ENCODE results near the gene FAM217B.
A peak's percentile ranks its signal among the peaks of the same experiment; 100 is the strongest.

FAM217B gene, protein sequence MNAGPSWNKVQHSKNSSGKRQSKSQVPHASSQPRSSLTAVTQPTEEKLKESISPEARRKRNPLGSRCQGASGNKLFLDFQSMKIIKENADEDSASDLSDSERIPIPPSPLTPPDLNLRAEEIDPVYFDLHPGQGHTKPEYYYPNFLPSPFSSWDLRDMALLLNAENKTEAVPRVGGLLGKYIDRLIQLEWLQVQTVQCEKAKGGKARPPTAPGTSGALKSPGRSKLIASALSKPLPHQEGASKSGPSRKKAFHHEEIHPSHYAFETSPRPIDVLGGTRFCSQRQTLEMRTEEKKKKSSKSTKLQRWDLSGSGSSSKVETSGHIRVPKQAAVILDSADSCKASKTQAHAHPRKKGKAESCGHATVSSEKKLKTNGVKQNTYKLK

DNA sequence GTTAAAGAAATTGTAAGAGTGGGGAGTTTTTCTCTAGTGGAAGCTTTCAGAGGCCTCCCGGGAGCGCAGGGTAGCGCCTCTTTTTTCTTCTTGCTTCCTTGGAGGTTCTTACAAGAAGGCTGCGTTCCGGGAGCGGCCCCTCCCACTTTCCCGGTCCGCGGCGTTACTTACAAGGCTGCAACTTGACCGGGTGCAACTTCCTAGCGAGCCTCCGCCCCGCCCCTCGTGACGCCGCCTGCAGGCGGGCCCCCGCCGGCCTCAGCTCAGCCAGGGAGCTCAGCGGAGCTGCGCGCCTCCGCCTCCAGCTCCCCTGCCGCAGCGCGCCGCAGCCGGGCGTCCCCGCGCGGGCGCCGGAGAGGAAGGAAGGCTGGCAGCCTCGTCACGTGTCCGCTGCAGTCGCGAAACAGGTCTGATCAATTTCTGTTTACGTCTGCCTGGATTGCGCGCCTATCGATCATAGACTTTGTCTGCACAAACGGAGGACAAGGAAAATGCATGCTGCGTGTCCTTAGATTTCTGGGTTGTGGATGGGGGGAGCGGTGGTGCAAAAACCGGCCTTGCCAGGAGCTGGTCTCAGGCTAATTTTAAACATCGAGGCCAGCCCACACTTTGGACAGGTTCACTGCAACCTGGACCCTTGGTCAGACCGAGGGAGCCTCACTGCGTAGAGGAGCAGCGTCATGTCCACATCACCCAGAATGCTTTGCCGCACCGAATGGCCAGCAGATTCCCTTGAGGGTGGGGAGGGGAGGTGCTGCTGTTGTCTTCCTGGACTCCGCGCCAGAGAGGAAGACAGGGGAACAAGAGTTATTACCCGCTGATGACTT is at the start of gene FAM217B, which contains the start of gene PPP1R3D:
TSS of gene FAM217B (plus strand) at position 261 of the 827 bp plus-strand sequence. CDS start 3,555 bp downstream, outside the sequence.
TSS of gene PPP1R3D (minus strand) at position 177 of the 827 bp plus-strand sequence. CDS start 374 bp downstream, outside the sequence.
- DNase-seq = peak; percentile 98

DNA sequence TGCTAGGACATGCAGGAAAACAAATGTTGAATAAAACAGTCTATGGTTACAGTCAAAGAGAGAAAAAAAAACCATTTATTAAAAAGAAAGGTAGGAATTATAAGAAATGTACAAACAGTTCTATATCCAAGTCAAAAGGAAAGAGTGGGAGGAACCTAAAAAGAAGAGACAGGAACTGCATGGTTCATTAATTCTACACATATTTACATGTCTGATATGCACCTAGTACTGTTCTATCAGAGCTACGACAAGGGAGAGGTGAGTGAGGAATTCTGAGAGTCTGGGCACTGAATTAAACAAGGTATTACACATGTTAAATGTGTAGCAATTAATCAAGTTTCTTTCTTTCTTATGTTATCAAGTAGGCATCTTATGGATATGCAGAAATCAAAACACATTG is 48.6 kb upstream of the FAM217B start:
- DNase-seq = no peak

DNA sequence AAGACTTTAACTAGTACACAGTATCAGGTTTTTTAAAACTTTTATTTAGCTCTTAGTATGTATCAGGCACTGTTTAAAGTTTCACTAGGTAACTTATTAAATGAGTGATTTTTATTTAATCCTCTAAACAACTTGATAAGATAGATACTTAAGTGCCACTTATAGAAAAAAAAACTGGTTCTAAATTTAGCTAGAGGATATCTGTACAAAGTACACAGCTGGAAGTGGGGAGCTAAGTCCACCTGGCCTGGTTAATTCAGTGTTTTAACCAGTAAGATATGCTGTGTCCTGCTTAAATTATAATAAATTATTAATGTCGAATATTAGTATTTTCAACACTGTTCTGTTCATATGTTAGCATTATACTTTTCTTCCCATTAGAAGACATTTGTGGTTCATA is 44.3 kb upstream of the FAM217B start:
- DNase-seq = no peak

DNA sequence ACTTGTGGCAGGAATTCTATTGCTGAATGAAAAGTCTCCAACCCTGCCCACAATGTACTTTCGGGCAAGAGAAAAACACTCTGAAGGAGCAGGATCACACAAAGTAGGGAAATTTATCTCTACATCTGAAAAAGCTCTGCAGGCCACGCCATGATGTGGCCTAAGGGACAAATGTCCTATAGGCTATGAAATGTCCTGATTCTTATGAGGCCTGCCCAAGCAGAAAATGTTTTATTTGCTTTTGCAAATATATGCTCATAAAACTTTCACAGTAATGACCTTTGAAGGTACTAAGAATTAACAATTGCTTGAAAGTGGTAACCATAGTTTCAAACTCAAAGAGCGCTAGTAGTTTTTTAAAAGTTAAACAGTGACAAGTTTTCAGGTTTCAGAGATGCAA is 37.7 kb upstream of the FAM217B start:
- no peak for DNase-seq

DNA sequence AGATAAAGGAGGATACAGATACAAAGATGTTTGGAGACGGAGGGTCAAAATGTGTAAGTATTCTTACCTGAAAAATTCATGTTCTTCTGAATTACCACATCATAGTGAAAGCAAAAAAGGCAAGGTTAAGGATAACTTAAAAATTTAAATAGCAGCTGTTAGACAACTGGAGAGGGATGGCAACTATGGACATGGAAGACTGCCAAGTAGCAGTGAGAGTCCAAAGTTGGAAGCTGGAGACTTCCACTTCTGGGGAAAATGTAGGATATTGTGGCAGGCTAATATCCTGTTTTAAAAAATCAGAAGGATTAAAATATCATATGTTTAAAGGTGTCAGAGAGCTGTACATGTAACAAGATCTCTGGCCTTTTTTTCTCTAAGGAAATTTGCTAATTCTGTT is 36.6 kb upstream of the FAM217B start:
- no peak for DNase-seq

- DNase-seq = no peak
These were observed 31.3 kb upstream of the FAM217B start for GRCh38 chr20:59908855-59909254.

DNA sequence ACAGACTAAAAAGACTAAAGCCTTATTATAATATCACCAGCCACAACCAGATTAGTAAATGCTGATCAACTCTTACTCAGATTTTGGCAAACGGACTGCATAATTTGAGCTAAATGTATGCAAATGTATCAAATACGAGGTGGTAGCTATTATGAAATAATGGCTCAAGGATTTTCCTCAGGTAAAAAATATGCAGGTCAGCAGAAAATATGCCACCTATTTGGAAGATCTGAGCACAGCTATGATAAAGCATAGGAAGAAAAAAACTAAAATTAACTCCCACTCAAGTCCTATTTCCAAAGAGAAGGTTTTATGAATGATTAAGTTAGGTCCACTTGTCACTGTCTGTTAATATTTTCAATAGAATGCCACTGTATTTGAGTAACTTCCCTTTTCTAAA is 29.1 kb upstream of the FAM217B start:
- DNase-seq = no peak

DNA sequence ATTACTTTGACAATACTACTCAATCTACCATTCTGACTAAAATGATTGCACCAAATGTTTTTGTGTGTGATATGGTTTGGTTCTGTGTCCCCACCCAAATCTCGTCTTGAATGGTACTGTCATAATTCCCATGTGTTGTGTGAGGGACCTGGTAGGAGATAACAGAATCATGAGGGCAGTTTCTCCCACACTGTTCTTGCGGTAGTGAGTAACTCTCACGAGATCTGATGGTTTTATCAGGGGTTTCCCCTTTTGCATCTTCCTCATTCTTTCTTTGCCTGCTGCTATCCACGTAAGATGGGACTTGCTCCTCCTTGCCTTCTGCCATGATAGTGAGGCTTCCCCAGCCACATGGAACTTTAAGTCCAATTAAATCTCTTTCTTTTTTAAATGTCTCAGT is 27.6 kb upstream of the FAM217B start:
- no peak for DNase-seq

- DNase-seq = no peak
These were observed 19.2 kb upstream of the FAM217B start for GRCh38 chr20:59920944-59921343.

DNA sequence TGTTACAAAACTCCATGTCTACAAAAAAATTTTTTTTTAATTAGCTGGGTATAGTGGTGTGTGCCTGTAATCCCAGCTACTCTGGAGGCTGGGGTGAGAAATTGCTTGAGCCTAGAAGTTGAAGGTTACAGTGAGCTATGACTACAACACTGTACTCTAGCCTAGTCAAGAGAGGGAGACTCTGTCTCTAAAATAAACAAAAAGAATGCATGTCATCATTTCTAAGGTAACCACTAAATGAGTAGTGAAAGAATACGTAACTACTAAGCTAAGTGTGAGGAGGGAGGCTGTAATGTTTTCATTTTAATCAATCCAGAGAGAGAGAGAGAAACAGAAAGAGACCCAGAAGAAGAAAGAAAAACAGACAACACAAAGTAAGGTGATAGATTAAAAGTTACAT is 16.7 kb upstream of the FAM217B start:
- no peak for DNase-seq

- DNase-seq = no peak
These were observed 14.8 kb upstream of the FAM217B start for GRCh38 chr20:59925359-59925758.

DNA sequence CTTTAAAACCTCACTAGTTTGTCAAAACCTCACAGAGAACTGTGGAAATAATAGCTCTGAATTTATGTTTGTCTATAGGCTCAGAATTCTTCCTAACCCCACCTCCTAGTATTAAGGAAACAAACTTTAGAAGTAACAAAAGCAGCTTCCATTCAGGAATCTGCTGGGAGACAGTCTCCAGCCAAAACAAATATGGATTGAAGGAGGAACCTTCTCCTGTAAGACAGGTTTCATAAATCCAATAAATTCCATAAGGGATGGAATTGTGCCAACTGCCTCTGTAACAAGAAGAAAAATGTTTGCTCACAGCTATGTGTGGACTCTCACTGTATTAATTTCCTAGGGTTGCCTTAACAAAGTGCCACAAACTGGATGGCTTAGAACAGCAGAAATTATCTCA is 14.3 kb upstream of the FAM217B start:
- DNase-seq = no peak

- DNase-seq = no peak
These were observed 8.5 kb upstream of the FAM217B start for GRCh38 chr20:59931511-59932312.

DNA sequence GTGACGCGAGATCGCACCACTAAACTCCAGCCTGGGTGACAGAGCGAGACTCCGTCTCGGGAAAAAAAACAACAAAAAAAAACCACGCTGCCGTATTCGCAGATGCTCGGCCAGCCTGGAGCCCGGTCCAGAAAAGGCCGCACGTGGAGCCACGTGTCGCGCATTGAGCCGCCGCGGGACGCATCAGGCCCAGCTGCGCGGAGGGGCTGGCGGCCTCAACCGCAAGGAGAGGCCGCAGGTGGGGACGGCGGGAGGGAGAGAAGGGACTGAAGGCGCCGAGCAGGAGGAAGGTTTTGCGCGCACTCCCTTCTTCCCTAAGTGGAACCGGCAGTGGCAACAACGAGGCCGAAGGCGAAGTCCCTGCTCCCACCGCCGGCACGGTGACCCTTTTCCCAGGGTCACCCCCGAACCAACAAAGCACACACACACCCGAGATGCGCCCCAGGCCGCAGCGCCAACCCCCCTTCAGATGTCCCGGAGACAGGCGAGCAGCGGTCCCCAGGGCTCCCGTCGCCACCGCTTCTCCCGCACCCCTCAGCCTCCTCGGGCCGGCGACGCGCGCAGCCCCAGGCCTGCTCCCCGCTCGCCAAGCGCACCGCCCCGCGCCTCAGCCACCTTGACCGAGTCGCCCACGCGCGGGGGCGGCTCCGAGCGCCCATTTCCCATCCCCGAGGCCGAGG is 7.4 kb upstream of the FAM217B start:
- no peak for DNase-seq

DNA sequence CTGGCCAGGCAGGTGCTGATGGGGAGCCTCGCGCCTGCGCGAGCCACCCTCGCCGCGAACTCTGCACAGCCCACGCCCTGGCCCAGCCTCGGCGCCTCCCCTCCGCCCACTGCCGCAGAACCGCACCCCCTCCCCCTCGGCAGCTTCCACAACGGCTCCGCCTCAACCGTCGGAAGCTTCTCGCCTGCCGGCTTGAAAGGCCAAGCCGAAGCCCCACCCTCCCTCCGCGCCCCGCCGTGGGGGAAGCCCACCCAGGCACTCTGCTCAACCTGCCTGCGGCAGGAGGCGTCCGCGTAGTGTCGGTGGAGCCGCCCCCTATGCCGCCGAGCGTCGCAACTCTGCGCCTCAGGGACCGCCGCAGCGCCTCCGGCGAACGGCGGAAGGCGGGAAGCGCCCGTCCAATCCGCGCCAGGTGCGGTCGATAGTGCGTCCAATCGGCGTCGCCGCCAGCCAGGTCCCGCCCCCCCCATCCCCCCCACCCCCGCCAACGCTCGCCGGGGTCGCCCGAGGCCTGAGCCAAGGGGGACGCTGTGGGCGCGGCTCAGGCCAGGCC is 6.8 kb upstream of the FAM217B start, which contains the start of gene SYCP2:
TSS of gene SYCP2 (minus strand) at position 342 of the 553 bp plus-strand sequence. CDS start 11,224 bp downstream, outside the sequence.
- DNase-seq = no peak

GRCh38 chr20:59933849-59934585 is 6.2 kb upstream of the FAM217B start:
- DNase-seq = peak; percentile 87

- DNase-seq = no peak
These were observed 4.6 kb upstream of the FAM217B start for GRCh38 chr20:59935457-59936185.

DNA sequence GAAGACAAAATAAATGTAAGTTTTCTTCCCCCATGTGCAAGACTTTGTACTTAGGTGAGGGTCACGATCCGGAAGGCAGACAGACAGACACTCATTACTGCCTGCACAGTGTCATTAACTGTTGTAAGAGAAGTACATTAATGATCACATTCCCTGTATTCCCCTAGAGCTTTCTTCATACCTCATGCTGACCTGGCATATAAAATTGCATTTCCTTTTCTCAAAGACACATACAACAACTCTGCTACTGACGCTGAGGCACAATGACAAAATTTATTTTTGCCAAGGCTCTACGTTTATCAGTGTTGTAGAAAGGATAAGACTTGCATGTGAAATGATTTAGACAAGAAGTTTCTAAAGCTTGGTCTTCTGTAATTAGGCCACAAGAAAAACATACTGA is 3.8 kb upstream of the FAM217B start:
- no peak for DNase-seq

DNA sequence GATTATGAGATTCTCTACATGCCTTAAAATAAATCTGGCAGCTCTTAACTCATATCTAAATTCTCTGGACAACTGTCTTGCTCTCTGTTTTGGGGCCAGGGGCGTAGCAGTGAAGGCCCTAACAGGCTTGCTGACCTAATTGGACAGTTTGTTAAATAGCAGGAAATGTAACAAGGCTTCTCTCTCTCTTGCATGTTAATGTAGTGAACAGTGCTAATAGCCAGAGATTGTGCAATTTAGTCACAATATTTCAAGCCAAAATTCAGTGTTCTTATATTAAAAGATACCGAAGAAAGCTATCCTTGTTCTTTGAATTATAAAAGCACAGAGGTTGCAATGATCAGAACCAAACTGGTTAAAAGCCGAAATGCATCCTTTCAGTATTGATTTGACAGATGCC is 3.0 kb upstream of the FAM217B start:
- no peak for DNase-seq

DNA sequence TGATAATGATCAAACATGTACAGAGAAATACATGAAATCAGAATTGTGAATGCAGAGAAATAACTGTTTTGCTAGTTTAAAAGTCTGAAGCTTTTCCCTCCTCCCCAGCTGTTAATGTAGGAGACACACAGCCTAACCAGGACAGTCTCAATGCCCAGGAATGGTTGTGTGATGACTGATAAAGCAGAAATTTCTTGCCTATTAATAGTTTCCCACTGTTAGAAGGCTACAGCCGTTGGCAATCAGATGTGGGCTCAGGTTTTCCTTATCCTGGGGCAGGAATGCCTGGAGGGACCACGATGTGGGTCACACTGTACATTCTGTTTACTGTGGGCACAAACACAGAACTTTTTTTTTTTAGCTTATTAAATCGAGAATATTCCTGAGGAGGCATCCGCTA is 2.0 kb upstream of the FAM217B start:
- no peak for DNase-seq

DNA sequence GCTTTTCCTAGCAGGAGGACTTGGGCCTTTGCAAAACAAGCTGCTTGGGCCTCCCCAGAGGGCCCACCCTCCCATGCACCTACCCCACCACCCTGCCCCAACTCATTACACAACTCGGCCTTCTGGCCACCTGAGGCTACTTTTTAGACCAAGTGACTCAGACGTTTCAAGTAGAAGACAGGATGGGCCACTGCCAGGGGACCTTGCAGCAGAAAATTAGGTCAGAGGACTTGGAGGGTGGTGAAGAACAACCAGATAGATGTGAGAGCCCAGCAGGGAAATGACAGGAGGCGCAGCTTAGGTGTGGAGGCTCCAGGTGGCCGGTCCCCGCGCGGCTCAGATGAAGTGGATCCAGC is 1.5 kb upstream of the FAM217B start:
- no peak for DNase-seq
